Measurements from ENCODE around the gene STUB1. TPM values are rescaled to one million over a fixed set of nuclear protein-coding genes. Genes with fewer than 3 reads are reported as not detected.

Gene STUB1
- total RNA-seq, 6 experiments from 2014 or later: 128 to 161 (median 141) TPM

GRCh38 chr16:700684-701584 is 20.7 kb downstream of the STUB1 start:
- no peak for DNase-seq
- no peaks in the 10 kb centered on the region for H3K36me3 Mint-ChIP-seq (ENCODE audit: low read depth)
- TF ChIP-seq CTCF (IDR thresholded peaks at IDR 0.05): no peak
- H3K27ac Mint-ChIP-seq: no peak overlapping the region
- no peak overlapping the region for H3K4me3 Mint-ChIP-seq
- peaks cover 26% of the 10 kb centered on the region for H3K27me3 Mint-ChIP-seq (ENCODE audit: insufficient read depth)
- no peaks in the 10 kb centered on the region for H3K9me3 Mint-ChIP-seq
- no peaks in the 10 kb centered on the region for H3K4me1 Mint-ChIP-seq (ENCODE audit: low read depth)

- no peak for DNase-seq
- Mint-ChIP-seq H3K4me3 (no peak overlapping the region), H3K4me1 (ENCODE audit: low read depth) (no peaks in the 10 kb centered on the region), H3K27ac (no peak overlapping the region), H3K9me3 (no peaks in the 10 kb centered on the region), H3K36me3 (ENCODE audit: low read depth) (no peaks in the 10 kb centered on the region), H3K27me3 (ENCODE audit: insufficient read depth) (peaks cover 32% of the 10 kb centered on the region)
- TF ChIP-seq CTCF (IDR thresholded peaks at IDR 0.05): no peak
Measured at GRCh38 chr16:702341-702740, 22.1 kb downstream of the STUB1 start.

GRCh38 chr16:703406-703805 is 23.2 kb downstream of the STUB1 start:
- no peak for DNase-seq
- no peaks in the 10 kb centered on the region for H3K4me1 Mint-ChIP-seq (ENCODE audit: low read depth)
- no peaks in the 10 kb centered on the region for H3K9me3 Mint-ChIP-seq

GRCh38 chr16:704047-704446 is 23.8 kb downstream of the STUB1 start:
- no peak for TF ChIP-seq CTCF (IDR thresholded peaks at IDR 0.05)
- no peaks in the 10 kb centered on the region for H3K4me1 Mint-ChIP-seq (ENCODE audit: low read depth)
- no peak overlapping the region for H3K4me3 Mint-ChIP-seq
- H3K27ac Mint-ChIP-seq: no peak overlapping the region
- no peaks in the 10 kb centered on the region for H3K36me3 Mint-ChIP-seq (ENCODE audit: low read depth)
- H3K27me3 Mint-ChIP-seq (ENCODE audit: insufficient read depth): peaks cover 38% of the 10 kb centered on the region
- no peak for DNase-seq
- no peaks in the 10 kb centered on the region for H3K9me3 Mint-ChIP-seq

More at GRCh38 chr16:703406-703805, 23.2 kb downstream of the STUB1 start:
- H3K27me3 Mint-ChIP-seq (ENCODE audit: insufficient read depth): peaks cover 37% of the 10 kb centered on the region
- no peak for TF ChIP-seq CTCF (IDR thresholded peaks at IDR 0.05)
- H3K27ac Mint-ChIP-seq: no peak overlapping the region
- H3K36me3 Mint-ChIP-seq (ENCODE audit: low read depth): no peaks in the 10 kb centered on the region
- no peak overlapping the region for H3K4me3 Mint-ChIP-seq

- no peaks in the 10 kb centered on the region; the same call in 1 of the 2 replicates for H3K4me1 Mint-ChIP-seq (ENCODE audit: low read depth)
- DNase-seq: no peak
- peaks cover 38% of the 10 kb centered on the region for H3K27me3 Mint-ChIP-seq (ENCODE audit: insufficient read depth)
- H3K4me3 Mint-ChIP-seq: no peak overlapping the region
- H3K9me3 Mint-ChIP-seq: no peaks in the 10 kb centered on the region
- no peaks in the 10 kb centered on the region for H3K36me3 Mint-ChIP-seq (ENCODE audit: low read depth)
- no peak overlapping the region for H3K27ac Mint-ChIP-seq
- no peak for TF ChIP-seq CTCF (IDR thresholded peaks at IDR 0.05)
Measured at GRCh38 chr16:704552-705380, 24.6 kb downstream of the STUB1 start.

All from HFFc6 (cell line).